Activated gamma-delta T cell treated with Interleukin-2 at 50 U/mL for 16 hours (primary cell): Measurements from ENCODE around the gene PCSK5.

Experiments
- DNase-seq: peaks from one replicate; pipeline ENCODE4 v3.0.0-alpha.2; 2020

The PCSK5 gene

GRCh38 chr9:76153902-76154629, 263.6 kb downstream of the PCSK5 start:
- DNase-seq: no peak

GRCh38 chr9:76155361-76155760, 264.9 kb downstream of the PCSK5 start:
- no peak for DNase-seq

- no peak for DNase-seq
These were observed 268.2 kb downstream of the PCSK5 start for GRCh38 chr9:76158713-76159112.

DNA sequence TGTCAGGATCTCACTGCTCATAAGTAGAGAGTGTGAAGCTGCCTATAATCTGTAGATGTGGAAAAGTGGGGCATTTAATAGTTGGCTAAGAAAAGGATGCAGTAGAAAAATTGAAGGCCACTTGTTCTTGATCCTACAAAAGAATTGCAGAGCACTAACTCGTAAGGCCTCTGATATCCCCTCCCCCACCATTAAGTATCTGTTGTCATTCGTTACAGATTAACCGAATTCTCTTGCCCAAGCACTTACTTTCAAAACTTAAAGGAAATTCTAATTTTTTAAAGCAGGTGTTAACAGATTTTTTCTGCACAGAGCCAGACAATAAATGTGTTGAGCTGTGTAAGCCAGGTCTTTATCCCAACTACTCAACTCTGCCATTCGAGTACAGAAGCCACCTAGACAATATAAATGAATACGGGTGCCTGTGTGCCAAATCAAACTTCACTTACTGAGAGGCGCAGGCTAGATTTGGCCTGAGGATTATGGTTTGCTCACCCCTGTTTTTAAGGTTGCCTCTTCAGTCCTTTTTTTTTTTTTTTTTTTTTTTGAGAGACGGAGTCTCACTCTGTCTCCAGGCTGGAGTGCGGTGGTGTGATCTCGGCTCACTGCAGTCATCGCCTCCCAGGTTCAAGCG, 268.9 kb downstream of the PCSK5 start:
- no peak for DNase-seq

GRCh38 chr9:76161106-76161505, 270.6 kb downstream of the PCSK5 start:
- DNase-seq: no peak

GRCh38 chr9:76161541-76161940, 271.1 kb downstream of the PCSK5 start:
- DNase-seq: no peak

DNA sequence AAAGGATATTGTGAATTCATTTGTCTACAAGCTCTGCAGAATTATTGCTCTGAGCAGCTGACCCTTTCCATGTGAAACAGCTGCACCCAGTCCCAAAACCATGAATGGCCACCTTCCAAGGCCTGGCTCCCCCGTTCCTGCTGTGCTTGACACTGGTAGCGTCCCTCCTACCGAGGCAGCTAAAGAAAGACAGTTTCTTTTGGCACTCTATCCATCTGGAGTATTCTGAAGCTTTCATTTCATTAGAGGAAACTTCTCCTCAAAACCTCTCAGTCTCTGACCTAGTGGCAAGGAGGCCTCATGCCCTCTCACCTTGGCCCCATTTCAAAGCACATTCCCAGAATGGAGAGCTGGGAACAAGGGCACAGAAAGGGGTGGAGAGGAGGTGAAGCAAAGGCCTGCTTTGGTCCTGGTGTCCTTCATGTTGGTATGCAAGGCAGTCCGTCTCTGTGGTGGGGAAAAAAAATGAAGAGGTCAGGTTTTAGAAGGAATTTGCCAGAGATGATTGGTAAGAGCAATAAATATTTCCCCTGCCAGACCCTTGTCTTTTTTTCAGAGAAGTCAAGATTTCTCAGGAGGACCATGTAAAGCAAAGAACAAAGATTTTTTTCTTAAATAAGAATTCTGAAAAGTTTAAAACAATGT, 271.7 kb downstream of the PCSK5 start:
- no peak for DNase-seq

DNA sequence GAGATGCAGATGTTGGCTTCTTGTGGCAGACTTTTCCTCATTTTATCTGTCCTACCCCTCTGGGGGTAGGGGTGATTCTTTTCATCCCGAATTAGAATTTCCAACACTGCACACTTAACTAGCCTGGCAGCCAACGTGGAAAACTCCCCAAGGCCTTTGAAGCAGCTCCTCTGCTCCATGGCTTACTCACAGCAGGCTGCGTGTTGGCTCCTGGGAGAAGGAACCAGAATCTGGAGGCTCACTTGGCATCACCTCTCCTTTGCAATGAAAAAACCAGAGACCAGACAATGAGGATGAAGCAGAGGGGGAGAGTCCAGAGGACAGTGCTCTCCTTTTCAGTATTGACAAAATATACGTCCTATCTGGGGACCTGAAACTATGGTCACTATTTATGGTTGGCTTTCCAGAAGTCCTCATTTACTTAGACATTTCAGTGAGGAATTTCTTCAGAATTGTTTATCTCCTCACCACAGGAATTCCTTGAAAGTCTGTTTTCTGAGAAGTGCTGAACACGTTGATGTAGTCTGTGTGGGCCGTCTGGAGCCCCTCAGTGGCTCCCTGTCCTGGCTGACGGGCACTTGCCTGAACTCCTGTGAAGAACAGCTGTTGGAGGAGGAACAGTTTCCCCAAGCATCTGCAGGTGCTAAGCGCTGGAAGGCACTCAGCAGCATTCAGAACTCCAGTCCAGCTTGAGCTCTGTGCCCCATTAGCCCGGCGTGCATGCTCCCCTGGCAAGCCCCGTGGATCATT, 272.5 kb downstream of the PCSK5 start:
- DNase-seq: no peak

GRCh38 chr9:76166526-76166925, 276.1 kb downstream of the PCSK5 start:
- DNase-seq: no peak

- no peak for DNase-seq
These were observed 285.7 kb downstream of the PCSK5 start for GRCh38 chr9:76176171-76176570.

DNA sequence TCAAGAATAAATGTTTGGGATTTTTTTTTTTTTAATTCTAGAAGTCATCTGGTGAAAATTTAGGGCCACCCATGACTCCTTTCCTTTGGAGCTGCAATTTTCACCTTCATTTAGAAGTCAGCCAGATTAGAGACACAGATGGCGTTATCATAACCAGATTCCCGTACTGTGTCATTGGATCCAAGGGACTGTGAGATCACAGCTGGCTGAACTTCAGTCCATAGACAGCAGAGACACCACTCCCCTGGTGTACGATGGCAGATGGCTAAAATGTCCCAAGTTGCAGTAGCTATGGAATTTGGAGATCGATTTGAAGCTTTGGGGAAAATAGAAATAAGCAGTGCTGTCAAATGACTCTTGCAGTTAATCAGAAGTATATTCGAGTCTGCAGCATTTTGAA, 287.5 kb downstream of the PCSK5 start:
- DNase-seq: no peak

GRCh38 chr9:76180541-76180940, 290.1 kb downstream of the PCSK5 start:
- no peak for DNase-seq

- no peak for DNase-seq
These were observed 290.7 kb downstream of the PCSK5 start for GRCh38 chr9:76181020-76181641.

DNA sequence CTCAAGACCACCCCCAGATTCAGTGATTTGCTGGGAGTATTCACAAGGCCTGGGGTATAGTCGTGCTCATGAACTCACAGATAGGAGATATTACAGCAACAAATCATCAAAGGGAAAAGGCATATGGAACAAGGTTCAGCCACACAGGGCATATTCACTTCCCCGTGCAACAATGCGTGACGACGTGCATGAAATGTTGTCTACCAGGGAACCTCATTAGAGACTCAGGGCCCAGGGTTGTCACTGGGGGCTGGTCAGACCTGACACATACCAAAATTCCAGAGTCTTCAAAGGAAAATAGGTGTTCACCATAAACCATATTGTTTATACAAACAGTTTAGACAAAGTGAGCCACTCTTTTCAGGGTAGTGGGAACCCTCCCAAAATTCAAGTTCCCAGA, 291.3 kb downstream of the PCSK5 start:
- DNase-seq: no peak

DNA sequence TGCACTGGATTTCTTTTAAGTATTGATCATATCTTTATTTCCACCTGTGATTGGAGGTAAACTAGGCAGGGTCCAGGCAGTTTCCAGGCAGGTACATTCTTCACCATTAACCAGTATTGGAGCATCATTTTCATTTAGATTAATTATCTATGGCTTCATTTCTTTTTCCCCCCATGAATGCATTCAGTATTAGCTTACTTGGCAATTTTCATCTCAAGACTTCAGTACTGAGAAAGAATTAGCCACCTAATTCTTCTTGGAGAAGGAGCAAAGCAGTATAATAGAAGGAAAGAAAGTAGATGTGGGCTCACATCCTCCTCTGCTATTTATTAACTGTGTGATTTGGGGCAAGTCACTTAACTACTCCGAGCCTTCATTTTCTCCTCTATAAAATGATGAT, 295.0 kb downstream of the PCSK5 start:
- no peak for DNase-seq

DNA sequence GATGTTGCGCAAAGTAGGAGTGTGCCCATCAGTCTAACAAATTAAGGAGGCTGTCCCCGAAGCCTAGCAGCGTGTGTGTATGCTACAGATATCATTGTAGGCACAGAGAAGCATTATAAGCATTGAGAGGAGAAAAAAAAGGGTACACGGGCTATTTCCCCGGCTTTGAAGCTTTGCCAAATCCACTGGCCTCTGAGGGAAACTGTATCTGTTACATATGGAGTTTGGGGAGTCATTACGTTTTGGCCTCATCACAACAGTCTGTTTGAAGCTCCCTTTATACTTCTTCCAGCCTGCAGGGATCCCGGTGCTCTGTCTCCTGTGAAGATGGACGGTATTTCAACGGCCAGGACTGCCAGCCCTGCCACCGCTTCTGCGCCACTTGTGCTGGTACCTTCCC, 297.8 kb downstream of the PCSK5 start:
- DNase-seq: no peak

- DNase-seq: no peak
These were observed 298.4 kb downstream of the PCSK5 start for GRCh38 chr9:76188905-76189304.

DNA sequence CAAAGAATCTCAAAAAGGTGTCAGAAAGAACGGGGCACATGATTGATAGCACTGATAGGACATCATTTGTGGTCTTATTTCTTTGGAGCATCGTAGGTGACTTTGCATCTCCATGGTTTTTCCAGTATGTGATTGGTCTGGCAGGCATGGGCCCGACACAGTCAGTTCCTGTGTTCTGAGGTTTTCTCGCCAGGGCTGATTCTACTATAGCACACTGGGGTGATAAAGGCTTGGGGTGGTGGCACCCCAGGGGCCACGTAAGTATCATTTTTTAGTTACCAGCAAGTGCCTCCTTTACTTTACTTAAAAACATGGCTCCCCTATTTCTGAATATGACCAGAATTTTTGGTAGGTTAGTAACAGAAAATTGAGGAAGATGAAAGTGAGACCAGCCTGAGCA, 301.0 kb downstream of the PCSK5 start:
- no peak for DNase-seq

GRCh38 chr9:76192013-76192412, 301.5 kb downstream of the PCSK5 start:
- DNase-seq: no peak

DNA sequence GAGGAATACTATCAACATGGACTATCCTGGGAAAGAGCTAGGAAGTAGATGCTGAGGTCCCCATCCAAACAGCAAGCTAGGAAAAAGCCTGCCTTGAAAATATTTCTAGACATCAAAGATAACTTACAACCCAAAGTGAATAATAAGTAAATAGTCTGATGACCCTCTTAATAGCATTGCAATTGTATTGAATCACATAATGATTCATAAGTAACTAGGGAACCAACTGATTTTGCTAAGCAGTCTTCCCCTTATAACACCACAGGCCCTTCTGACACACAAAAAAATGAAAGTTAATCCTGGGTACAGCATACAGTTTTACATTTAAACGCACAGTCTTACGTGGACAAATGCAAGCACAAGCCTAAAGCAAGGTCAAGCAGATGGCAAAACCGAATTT, 304.4 kb downstream of the PCSK5 start:
- no peak for DNase-seq

DNA sequence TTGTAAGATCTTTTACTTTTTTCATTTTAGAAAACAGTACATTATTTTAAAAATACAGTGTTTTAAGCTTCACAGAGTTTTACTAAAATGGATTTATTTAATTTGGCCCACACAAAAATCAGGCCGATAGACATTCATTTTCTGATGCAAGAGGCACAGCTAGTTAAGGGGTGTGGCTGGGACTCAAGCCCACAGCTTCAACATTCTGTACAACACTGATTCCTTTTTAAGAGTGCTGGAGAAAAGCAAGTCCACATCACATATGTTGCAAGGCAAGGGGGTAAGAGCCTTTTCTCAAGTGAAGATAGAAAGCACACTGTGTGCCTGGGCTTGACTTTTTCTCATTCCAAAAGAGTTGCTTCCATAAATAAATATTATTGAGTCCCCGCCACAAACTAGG, 307.9 kb downstream of the PCSK5 start:
- DNase-seq: no peak

DNA sequence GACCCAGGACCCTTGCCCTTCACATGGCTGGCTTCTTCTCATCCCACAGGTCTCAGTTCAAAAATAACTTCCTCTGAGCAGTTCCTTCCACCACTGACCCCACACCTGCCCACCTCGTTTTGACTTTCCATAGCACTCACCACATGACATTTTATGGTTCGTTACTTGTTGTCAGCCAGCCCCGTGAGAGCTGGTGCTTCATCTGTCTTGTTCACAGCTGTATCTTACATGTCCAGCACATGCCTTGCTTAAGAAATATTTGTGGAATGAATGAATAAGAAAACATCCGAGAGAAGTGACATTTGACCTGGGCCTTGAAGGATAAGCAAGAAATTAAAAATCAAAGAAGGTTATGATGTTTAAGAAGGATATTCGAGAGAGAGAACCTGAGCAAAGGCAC, 309.8 kb downstream of the PCSK5 start:
- no peak for DNase-seq

- DNase-seq: no peak
These were observed 310.3 kb downstream of the PCSK5 start for GRCh38 chr9:76200745-76201144.
